ACHN (cell line): ENCODE results near the gene BOLA2B.

ENCODE experiments used
- DNase-seq: peaks from one replicate; pipeline ENCODE4 v3.0.0-alpha.2; 2015
- in situ Hi-C: cut with HindIII; loops from 2 replicates; pipeline ENCODE4 v1.10.0; 2017; ENCODE audit warnings: low sequenced_read_pairs, low pct_ligation_motif_present, low pct_unique_long_range_greater_than_20kb

BOLA2B gene

DNA sequence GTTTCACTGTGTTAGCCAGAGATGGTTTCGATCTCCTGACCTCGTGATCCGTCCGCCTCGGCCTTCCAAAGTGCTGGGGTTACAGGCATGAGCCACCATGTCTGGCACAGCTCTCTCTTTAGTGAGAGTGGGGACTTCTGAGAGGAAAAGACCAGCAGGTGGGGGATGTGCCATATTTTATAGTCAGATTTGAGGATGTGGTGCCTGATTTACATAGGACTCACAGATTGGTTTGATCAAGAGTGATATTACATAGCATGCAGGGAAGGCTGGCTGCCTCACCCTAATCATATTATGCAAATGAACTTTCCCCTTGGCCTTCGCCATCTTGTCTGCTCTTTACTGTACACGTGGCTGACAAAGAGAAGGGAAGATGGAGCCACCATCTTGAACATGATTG, 42.4 kb downstream of the BOLA2B start:
- in situ Hi-C loops, result no loop called here

DNA sequence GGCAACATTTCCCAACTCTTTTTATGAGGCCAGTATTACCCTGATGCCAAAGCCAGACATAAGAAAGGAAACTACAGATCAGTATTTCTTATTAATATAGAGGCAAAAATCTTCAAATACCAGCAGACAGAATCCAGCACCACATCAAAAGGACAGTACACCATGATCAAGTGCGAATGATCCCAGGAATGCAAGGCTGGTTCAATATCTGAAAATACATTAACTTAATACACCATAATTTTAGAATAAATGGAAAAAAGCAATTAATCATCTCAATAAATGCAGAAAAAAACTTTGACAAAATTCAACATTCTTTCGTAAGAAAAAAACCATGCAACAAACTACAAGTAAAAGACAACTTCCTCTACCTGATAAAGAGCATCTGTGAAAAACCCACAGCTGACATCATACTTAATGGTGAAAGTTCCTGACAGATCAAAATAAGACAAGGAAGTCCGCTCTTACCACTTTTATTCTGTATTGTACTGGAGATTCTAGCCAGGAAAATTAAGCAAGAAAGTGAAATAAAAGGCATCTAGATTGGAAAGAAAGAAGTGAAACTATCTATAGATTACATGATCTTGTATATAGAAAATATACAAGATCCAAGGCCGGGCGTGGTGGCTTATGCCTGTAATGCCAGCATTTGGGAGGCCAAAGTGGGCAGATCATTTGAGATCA, 44.1 kb downstream of the BOLA2B start:
- DNase-seq, result no peak
- in situ Hi-C loops, result no loop called here

More for the DNA sequence above, 42.4 kb downstream of the BOLA2B start:
- DNase-seq, result no peak

DNA sequence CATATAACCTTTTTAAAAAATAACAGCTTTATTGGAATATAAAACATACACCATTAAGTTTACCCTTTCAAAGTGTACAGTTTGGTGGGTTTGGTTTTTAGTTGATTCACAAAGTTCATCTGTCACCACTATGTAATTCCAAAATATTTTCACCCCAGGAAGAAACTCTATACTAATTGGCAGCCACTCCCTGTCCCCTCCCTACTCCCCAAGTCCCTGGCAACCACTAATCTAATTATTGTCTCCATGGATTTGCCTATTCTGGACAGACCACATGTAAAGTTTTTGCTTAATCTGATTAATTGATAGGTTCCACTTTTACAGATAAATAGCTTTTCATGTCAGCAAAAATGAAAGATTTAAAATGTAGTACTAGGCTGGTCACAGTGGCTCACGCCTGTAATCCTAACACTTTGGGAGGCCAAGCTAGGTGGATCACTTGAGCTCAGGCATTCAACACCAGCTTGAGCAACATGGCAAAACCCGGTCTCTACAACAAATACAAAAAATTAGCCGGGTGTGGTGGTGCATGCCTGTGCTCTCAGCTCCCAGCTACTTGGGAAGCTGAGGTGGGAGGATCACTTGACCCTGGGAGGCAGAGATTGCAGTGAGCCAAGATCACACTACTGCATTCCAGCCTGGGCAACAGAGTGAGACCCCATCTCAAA, 45.5 kb downstream of the BOLA2B start:
- in situ Hi-C loops, result no loop called here
- no peak for DNase-seq

DNA sequence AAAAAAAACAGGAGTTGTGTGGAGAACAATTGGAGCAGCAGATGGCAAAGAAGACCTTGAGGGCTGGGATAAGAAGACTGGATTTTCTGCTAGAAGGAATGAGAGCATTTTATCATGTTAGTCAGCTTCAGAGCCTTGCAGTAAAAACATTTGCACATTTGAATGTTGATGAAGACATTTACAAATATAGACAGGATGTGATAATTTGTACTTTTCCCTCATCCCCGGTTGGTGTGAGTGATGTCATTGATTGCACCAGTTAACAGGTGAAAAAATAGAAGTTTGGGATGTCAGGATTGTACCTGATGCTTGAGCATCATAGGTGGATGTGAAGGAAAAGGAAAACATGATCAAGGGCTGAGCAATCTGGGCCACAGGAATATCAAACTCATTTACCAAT, 47.8 kb downstream of the BOLA2B start:
- in situ Hi-C loops, result no loop called here
- no peak for DNase-seq

DNA sequence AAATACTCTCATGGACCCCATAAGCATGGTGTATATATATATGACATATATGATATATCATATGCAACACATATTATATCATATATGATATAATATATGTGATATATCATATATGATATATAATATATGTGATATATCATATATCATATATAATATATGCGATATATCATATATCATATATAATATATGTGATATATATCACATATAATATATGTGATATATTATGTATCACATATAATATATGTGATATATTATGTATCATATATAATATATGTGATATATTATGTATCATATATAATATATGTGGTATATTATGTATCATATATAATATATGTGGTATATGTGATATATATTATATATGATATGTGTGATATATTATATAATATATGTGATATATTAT, 48.5 kb downstream of the BOLA2B start:
- DNase-seq, result no peak
- in situ Hi-C loops, result no loop called here

DNA sequence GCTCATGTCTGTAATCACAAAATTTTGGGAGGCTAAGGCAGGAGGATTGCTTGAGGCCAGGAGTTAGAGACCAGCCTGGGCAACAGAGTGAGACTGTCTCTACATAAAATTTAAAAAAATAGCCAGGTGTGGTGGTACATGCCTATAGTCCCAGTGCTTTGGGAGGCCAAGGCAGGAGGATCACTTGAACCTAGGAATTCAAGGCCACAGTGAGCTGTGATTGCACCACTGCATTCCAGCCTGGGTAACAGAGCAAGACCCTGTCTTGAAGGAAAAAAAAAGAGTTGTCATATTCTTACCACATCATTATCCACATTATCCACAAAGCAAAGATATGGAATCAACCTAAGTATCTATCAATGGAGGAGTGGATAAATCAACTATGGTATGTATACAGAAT, 49.4 kb downstream of the BOLA2B start:
- no peak for DNase-seq
- in situ Hi-C loops, result no loop called here

DNA sequence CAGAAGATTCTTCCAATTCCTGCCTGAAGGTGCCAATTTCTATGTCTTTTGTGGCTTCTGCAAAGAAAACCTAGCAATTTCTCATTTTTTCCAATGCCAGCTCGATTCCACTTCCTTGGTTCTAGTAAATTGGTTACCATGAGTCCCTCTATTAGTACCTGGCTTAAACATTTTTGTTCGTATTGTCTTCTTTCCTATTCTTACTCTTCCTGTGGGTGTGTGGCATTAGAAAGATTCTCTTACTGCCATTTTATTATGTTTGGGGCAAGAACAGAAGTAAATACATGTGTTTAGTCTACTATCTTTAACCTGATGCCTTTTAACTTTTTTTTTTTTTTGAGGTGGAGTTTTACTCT, 50.1 kb downstream of the BOLA2B start:
- no peak for DNase-seq
- in situ Hi-C loops, result no loop called here
